ENCODE results near the gene GHRHR. TPM values are rescaled to one million over a fixed set of nuclear protein-coding genes. Genes with fewer than 3 reads are reported as not detected.

The GHRHR gene
- total and polyA plus RNA-seq, 2 donors (not counting 1 experiment from before 2014, with no cell fraction given): not detected

GRCh38 chr7:31003097-31003496, 39.3 kb downstream of the GHRHR start:
- Histone ChIP-seq H3K79me2 (ENCODE audit: control insufficient read depth, insufficient read depth, low read length) (no peaks in the 10 kb centered on the region), H3K9me3 (ENCODE audit: control extremely low read depth in 1 of 3, control insufficient read depth in 2 of 3, insufficient read depth in 1 of 3, low read length in 2 of 3) (peaks cover 0 to 2% (median 0%) of the 10 kb centered on the region in 3 donors), H2AFZ (ENCODE audit: insufficient read depth, low read depth, low read length, poor library complexity, severe bottlenecking) (no peak overlapping the region), H3K4me1 (ENCODE audit: control insufficient read depth in 2 of 2, insufficient read depth in 2 of 2, low read length in 2 of 2) (no peaks in the 10 kb centered on the region), H3K9ac (ENCODE audit: low read length) (no peak overlapping the region), H3K27ac (ENCODE audit: low read length in 2 of 2) (no peak overlapping the region), H4K20me1 (ENCODE audit: control insufficient read depth, insufficient read depth, low read length, poor library complexity, severe bottlenecking) (no peaks in the 10 kb centered on the region), H3K36me3 (replicated peaks in 1 of 2; ENCODE audit: control extremely low read depth in 1 of 2, control insufficient read depth in 1 of 2, extremely low read depth in 1 of 2, insufficient read depth in 2 of 2, low read length in 1 of 2) (no peaks in the 10 kb centered on the region), H3K27me3 (replicated peaks in 1 of 4; ENCODE audit: control extremely low read depth in 1 of 4, control insufficient read depth in 3 of 4, insufficient read depth in 4 of 4, low read length in 3 of 4) (peaks cover 0 to 3% (median 0%) of the 10 kb centered on the region in 4 experiments), H3K4me3 (ENCODE audit: control extremely low read depth in 1 of 5, extremely low read depth in 1 of 5, insufficient read depth in 1 of 5, low read depth in 2 of 5, low read length in 4 of 5) (no peak overlapping the region), H3K4me2 (replicated peaks; ENCODE audit: low read depth, low read length, poor library complexity, severe bottlenecking) (no peak overlapping the region)
- ChIA-PET CTCF (no interaction called here), POLR2A (no interaction called here)
- no peak for DNase-seq
- Mint-ChIP-seq H3K4me1 (no peaks in the 10 kb centered on the region), H3K9me3 (ENCODE audit: insufficient read depth) (no peaks in the 10 kb centered on the region), H3K27me3 (peaks cover 15% of the 10 kb centered on the region), H3K27ac (no peak overlapping the region), H3K4me3 (no peak overlapping the region)
- no peak for TF ChIP-seq CTCF (IDR thresholded peaks at IDR 0.05)
- TF ChIP-seq EZH2 (IDR thresholded peaks at IDR 0.05; ENCODE audit: borderline replicate concordance, insufficient read depth, low read depth, low read length, poor library complexity, severe bottlenecking): no peak
- intact Hi-C loops (cut with micrococcal nuclease): no loop called here
- WGBS (ENCODE audit: insufficient coverage): no CpG with 5 or more reads among the region's 2 CpGs
- no peak for ATAC-seq (ENCODE audit: low read depth)

- Mint-ChIP-seq H3K27me3 (peaks cover 20% of the 10 kb centered on the region), H3K27ac (no peak overlapping the region), H3K9me3 (ENCODE audit: insufficient read depth) (no peaks in the 10 kb centered on the region), H3K4me1 (no peaks in the 10 kb centered on the region), H3K4me3 (no peak overlapping the region)
- H3K36me3 ChIP-seq (replicated peaks in 1 of 2; ENCODE audit: control extremely low read depth in 1 of 2, control insufficient read depth in 1 of 2, extremely low read depth in 1 of 2, insufficient read depth in 2 of 2, low read length in 1 of 2): no peaks in the 10 kb centered on the region
- no peak overlapping the region for H3K4me2 ChIP-seq (replicated peaks; ENCODE audit: low read depth, low read length, poor library complexity, severe bottlenecking)
- intact Hi-C loops (cut with micrococcal nuclease): no loop called here
- no peak overlapping the region for H3K27ac ChIP-seq (ENCODE audit: low read length in 2 of 2)
- no peak for TF ChIP-seq CTCF (IDR thresholded peaks at IDR 0.05)
- TF ChIP-seq EZH2 (IDR thresholded peaks at IDR 0.05; ENCODE audit: borderline replicate concordance, insufficient read depth, low read depth, low read length, poor library complexity, severe bottlenecking): no peak
- DNase-seq: no peak
- H3K79me2 ChIP-seq (ENCODE audit: control insufficient read depth, insufficient read depth, low read length): no peaks in the 10 kb centered on the region
- no peaks in the 10 kb centered on the region for H3K4me1 ChIP-seq (ENCODE audit: control insufficient read depth in 2 of 2, insufficient read depth in 2 of 2, low read length in 2 of 2)
- H3K4me3 ChIP-seq (ENCODE audit: control extremely low read depth in 1 of 5, extremely low read depth in 1 of 5, insufficient read depth in 1 of 5, low read depth in 2 of 5, low read length in 4 of 5): no peak overlapping the region
- no peak for ATAC-seq (ENCODE audit: low read depth)
- CTCF ChIA-PET: no interaction called here
- POLR2A ChIA-PET: no interaction called here
- WGBS (ENCODE audit: insufficient coverage): 98% methylated on average over 6 of the region's 6 CpGs
- H2AFZ ChIP-seq (ENCODE audit: insufficient read depth, low read depth, low read length, poor library complexity, severe bottlenecking): no peak overlapping the region
- H3K9ac ChIP-seq (ENCODE audit: low read length): no peak overlapping the region
- H3K9me3 ChIP-seq (ENCODE audit: control extremely low read depth in 1 of 3, control insufficient read depth in 2 of 3, insufficient read depth in 1 of 3, low read length in 2 of 3): peaks cover 0 to 2% (median 0%) of the 10 kb centered on the region in 3 donors
- no peaks in the 10 kb centered on the region for H4K20me1 ChIP-seq (ENCODE audit: control insufficient read depth, insufficient read depth, low read length, poor library complexity, severe bottlenecking)
- H3K27me3 ChIP-seq (replicated peaks in 1 of 4; ENCODE audit: control extremely low read depth in 1 of 4, control insufficient read depth in 3 of 4, insufficient read depth in 4 of 4, low read length in 3 of 4): peaks cover 0 to 3% (median 0%) of the 10 kb centered on the region in 4 experiments
Measured at GRCh38 chr7:31003721-31004120, 40.0 kb downstream of the GHRHR start.

Measured in B cell (primary cell).